Loucy (cell line): Measurements from ENCODE around the gene BNIPL.

Source experiments
- H2AFZ ChIP-seq: fragments of 200-600 bp; sonication (generic); 2 replicates; pipeline ENCODE4 v1.6.0; 2016; ENCODE audit warnings: antibody characterized with exemption, mild to moderate bottlenecking, low read length, moderate library complexity
- H3F3A ChIP-seq: fragments of 200-600 bp; 2 replicates; pipeline ENCODE4 v1.6.0; 2016; ENCODE audit warnings: antibody characterized with exemption, low read depth, mild to moderate bottlenecking
- H3K27me3 ChIP-seq: fragments of 200-600 bp; sonication (generic); 2 replicates; pipeline ENCODE4 v1.6.1; 2014; ENCODE audit warnings: low read length, mild to moderate bottlenecking; ENCODE audit not compliant: insufficient read depth, poor library complexity, severe bottlenecking
- H3K36me3 ChIP-seq: fragments of 200-600 bp; sonication (generic); 2 replicates; pipeline ENCODE4 v1.6.1; 2016; ENCODE audit warnings: low read length; ENCODE audit not compliant: insufficient read depth
- H3K4me1 ChIP-seq: fragments of 200-600 bp; sonication (generic); 2 replicates; pipeline ENCODE4 v1.5.1; 2014; ENCODE audit warnings: low read length, mild to moderate bottlenecking; ENCODE audit not compliant: insufficient read depth, poor library complexity, severe bottlenecking
- H3K4me2 ChIP-seq: fragments of 200-600 bp; sonication (generic); 2 replicates; pipeline ENCODE4 v1.6.0; 2014; ENCODE audit warnings: antibody characterized with exemption, low read length, low read depth, mild to moderate bottlenecking; ENCODE audit not compliant: poor library complexity, severe bottlenecking
- H3K4me3 ChIP-seq: fragments of 200-600 bp; sonication (generic); 2 replicates; pipeline ENCODE4 v1.5.1; 2014; ENCODE audit warnings: low read length, mild to moderate bottlenecking, mixed read lengths; ENCODE audit not compliant: poor library complexity, severe bottlenecking
- H3K79me2 ChIP-seq: fragments of 200-600 bp; sonication (generic); 2 replicates; pipeline ENCODE4 v1.6.1; 2014; ENCODE audit warnings: low read length; ENCODE audit not compliant: insufficient read depth
- H3K9ac ChIP-seq: fragments of 200-600 bp; sonication (generic); 2 replicates; pipeline ENCODE4 v1.6.0; 2014; ENCODE audit warnings: mild to moderate bottlenecking, low read depth, low read length, moderate library complexity; ENCODE audit not compliant: poor library complexity, severe bottlenecking
- H3K9me2 ChIP-seq: fragments of 200-600 bp; sonication (generic); replicated peaks from 2 replicates; pipeline ENCODE4 v1.6.1; 2016; ENCODE audit warnings: low read depth, low read length, mixed read lengths
- H3K9me3 ChIP-seq: fragments of 200-600 bp; sonication (generic); 2 replicates; pipeline ENCODE4 v1.6.1; 2014; ENCODE audit warnings: mild to moderate bottlenecking, antibody characterized with exemption, low read length, low read depth; ENCODE audit not compliant: insufficient read depth
- H4K20me1 ChIP-seq: fragments of 200-600 bp; sonication (generic); 2 replicates; pipeline ENCODE4 v1.6.0; 2014; ENCODE audit warnings: antibody characterized with exemption, low read length, mild to moderate bottlenecking; ENCODE audit not compliant: insufficient read depth, poor library complexity, severe bottlenecking
- EZH2phosphoT487 ChIP-seq: fragments of 200-600 bp; IDR thresholded peaks from 2 replicates; pipeline ENCODE4 v1.6.1; 2018; ENCODE audit warnings: antibody characterized with exemption, mild to moderate bottlenecking, moderate library complexity, borderline replicate concordance
- TF ChIP-seq, protein P1 (sequence below): fragments of 200-600 bp; sonication (generic); conservative IDR thresholded peaks from 2 replicates; pipeline ENCODE4 v1.5.1; 2014; ENCODE audit warnings: mild to moderate bottlenecking, antibody characterized with exemption, low read length

The BNIPL gene

GRCh38 chr1:150999926-151000325, 36.5 kb upstream of the BNIPL start:
- H3K9me2 ChIP-seq, result no peaks in the 10 kb centered on the region
- H3K36me3 ChIP-seq, result no peaks in the 10 kb centered on the region
- H3F3A ChIP-seq, result no peaks in the 10 kb centered on the region
- no peak overlapping the region for H3K9ac ChIP-seq
- H3K4me2 ChIP-seq, result no peak overlapping the region
- no peak overlapping the region for H2AFZ ChIP-seq
- peaks cover 24% of the 10 kb centered on the region for H3K4me1 ChIP-seq
- no peaks in the 10 kb centered on the region for H3K9me3 ChIP-seq
- H4K20me1 ChIP-seq, result no peaks in the 10 kb centered on the region
- no peak for TF ChIP-seq EZH2phosphoT487
- TF ChIP-seq, protein P1, sequence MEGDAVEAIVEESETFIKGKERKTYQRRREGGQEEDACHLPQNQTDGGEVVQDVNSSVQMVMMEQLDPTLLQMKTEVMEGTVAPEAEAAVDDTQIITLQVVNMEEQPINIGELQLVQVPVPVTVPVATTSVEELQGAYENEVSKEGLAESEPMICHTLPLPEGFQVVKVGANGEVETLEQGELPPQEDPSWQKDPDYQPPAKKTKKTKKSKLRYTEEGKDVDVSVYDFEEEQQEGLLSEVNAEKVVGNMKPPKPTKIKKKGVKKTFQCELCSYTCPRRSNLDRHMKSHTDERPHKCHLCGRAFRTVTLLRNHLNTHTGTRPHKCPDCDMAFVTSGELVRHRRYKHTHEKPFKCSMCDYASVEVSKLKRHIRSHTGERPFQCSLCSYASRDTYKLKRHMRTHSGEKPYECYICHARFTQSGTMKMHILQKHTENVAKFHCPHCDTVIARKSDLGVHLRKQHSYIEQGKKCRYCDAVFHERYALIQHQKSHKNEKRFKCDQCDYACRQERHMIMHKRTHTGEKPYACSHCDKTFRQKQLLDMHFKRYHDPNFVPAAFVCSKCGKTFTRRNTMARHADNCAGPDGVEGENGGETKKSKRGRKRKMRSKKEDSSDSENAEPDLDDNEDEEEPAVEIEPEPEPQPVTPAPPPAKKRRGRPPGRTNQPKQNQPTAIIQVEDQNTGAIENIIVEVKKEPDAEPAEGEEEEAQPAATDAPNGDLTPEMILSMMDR, result no peak
- peaks cover 7% of the 10 kb centered on the region for H3K79me2 ChIP-seq
- no peaks in the 10 kb centered on the region for H3K27me3 ChIP-seq
- H3K4me3 ChIP-seq, result no peak overlapping the region

DNA sequence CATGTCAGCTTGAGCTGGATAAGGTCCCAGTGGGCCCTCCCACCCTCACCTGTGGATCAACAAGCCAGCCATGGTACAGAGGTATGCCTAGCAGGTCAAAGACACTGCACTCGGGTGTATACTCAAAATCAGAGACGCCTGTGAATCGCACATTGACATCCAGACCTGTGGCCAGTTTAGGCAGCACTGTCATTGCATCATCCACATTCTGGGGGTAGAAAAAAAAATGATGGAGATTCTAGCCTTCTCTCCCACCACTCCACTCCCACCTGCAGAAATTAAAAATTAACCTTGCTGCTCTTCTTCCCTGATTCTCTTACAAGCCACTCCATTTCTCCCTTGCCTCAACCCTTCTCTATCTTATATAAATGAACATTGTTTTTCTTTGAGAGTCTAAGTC, 36.0 kb upstream of the BNIPL start:
- TF ChIP-seq EZH2phosphoT487, result no peak
- TF ChIP-seq, protein P1, result no peak
- Histone ChIP-seq H2AFZ (no peak overlapping the region), H3K4me1 (peaks cover 24% of the 10 kb centered on the region), H3K36me3 (no peaks in the 10 kb centered on the region), H3K9me3 (no peaks in the 10 kb centered on the region), H3K4me3 (no peak overlapping the region), H3K9ac (no peak overlapping the region), H4K20me1 (no peaks in the 10 kb centered on the region), H3K79me2 (peaks cover 8% of the 10 kb centered on the region), H3F3A (no peaks in the 10 kb centered on the region), H3K4me2 (no peak overlapping the region), H3K27me3 (no peaks in the 10 kb centered on the region), H3K9me2 (no peaks in the 10 kb centered on the region)

DNA sequence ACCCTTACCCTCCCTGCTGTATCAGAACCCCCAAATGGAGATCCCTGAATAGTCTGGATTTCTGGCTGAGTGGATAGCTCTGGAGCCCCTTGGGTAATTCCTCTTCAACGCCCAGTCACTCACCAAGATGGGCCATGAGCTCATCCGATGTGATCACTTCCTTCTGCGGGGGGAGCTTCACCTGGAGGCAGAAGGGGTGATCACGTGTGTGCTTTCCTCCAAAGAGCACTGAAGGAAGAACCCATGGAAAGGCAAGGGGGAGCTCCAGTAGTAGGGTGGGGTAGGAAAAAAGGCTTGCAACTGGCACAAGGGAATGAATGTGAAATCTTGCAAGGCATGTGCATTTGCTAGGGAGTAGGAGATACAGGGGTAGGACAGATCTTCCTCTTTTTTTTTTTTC, 34.8 kb upstream of the BNIPL start:
- peaks cover 8% of the 10 kb centered on the region for H3K79me2 ChIP-seq

More for the DNA sequence above, 34.8 kb upstream of the BNIPL start:
- H3K4me1 ChIP-seq, result peaks cover 34% of the 10 kb centered on the region
- H3K4me3 ChIP-seq, result no peak overlapping the region
- no peaks in the 10 kb centered on the region for H3K27me3 ChIP-seq
- peak overlapping the region; percentile 68 for H3K4me2 ChIP-seq
- H3K9me3 ChIP-seq, result no peaks in the 10 kb centered on the region
- no peaks in the 10 kb centered on the region for H3F3A ChIP-seq
- no peaks in the 10 kb centered on the region for H4K20me1 ChIP-seq
- H3K9ac ChIP-seq, result no peak overlapping the region
- no peak for TF ChIP-seq EZH2phosphoT487
- TF ChIP-seq, protein P1, result no peak
- no peaks in the 10 kb centered on the region for H3K36me3 ChIP-seq
- no peaks in the 10 kb centered on the region for H3K9me2 ChIP-seq
- H2AFZ ChIP-seq, result no peak overlapping the region
